GM23338 (cell line): ENCODE data around the gene NEO1. TPM values are rescaled to one million over a fixed set of nuclear protein-coding genes. Genes with fewer than 3 reads are reported as not detected.

Experiments
- ATAC-seq: fragments of 200-7000 bp; cut with Tn5 transposase; 3 replicates; pipeline ENCODE4 v1.9.1; 2020
- DNase-seq: peaks from one replicate; pipeline ENCODE4 v3.0.0-alpha.2; 2015; ENCODE audit warnings: low spot score
- H2AFZ ChIP-seq: fragments of 200-600 bp; sonication (generic); 2 replicates; pipeline ENCODE4 v1.8.0; 2016; ENCODE audit warnings: antibody characterized with exemption, mild to moderate bottlenecking, moderate library complexity
- H3F3A ChIP-seq: fragments of 200-600 bp; sonication (generic); replicated peaks from 2 replicates; pipeline ENCODE4 v1.8.0; 2017; ENCODE audit warnings: antibody characterized with exemption, mixed run types, low read depth
- H3K27ac ChIP-seq: fragments of 200-600 bp; sonication (generic); 2 replicates; pipeline ENCODE4 v1.6.1; 2016; ENCODE audit warnings: low read depth
- H3K27me3 ChIP-seq: fragments of 200-600 bp; sonication (generic); 2 replicates; pipeline ENCODE4 v1.8.0; 2016; ENCODE audit warnings: mild to moderate bottlenecking, mixed run types, moderate library complexity; ENCODE audit not compliant: insufficient read depth
- H3K36me3 ChIP-seq: fragments of 200-600 bp; sonication (generic); 2 replicates; pipeline ENCODE4 v1.8.0; 2016; ENCODE audit warnings: mild to moderate bottlenecking; ENCODE audit not compliant: insufficient read depth
- H3K4me1 ChIP-seq: fragments of 200-600 bp; sonication (generic); 2 replicates; pipeline ENCODE4 v1.8.0; 2016; ENCODE audit warnings: mild to moderate bottlenecking, moderate library complexity; ENCODE audit not compliant: insufficient read depth
- H3K4me2 ChIP-seq: fragments of 200-600 bp; sonication (generic); 2 replicates; pipeline ENCODE4 v1.7.1; 2017; ENCODE audit warnings: mixed run types
- H3K4me3 ChIP-seq: fragments of 200-600 bp; sonication (generic); 2 replicates; pipeline ENCODE4 v1.6.1; 2016; ENCODE audit warnings: mixed run types
- H3K79me2 ChIP-seq: fragments of 200-600 bp; sonication (generic); replicated peaks from 2 replicates; pipeline ENCODE4 v1.8.0; 2017; ENCODE audit warnings: mild to moderate bottlenecking; ENCODE audit not compliant: insufficient read depth
- H3K9me2 ChIP-seq: fragments of 200-600 bp; sonication (generic); 2 replicates; pipeline ENCODE4 v1.8.0; 2017; ENCODE audit not compliant: insufficient read depth
- H4K20me1 ChIP-seq: fragments of 200-600 bp; sonication (generic); replicated peaks from 2 replicates; pipeline ENCODE4 v1.8.0; 2017; ENCODE audit warnings: mild to moderate bottlenecking; ENCODE audit not compliant: insufficient read depth
- H3K27ac Mint-ChIP-seq: 2 replicates; pipeline ENCODE4 v1.8.0; 2020; ENCODE audit warnings: inconsistent platforms, mild to moderate bottlenecking, moderate library complexity, mixed read lengths
- H3K27me3 Mint-ChIP-seq: 3 replicates; pipeline ENCODE4 v1.8.0; 2022; ENCODE audit warnings: low read depth, mild to moderate bottlenecking, moderate library complexity, mixed read lengths, inconsistent platforms; ENCODE audit not compliant: insufficient read depth, poor library complexity
- H3K36me3 Mint-ChIP-seq: 3 replicates; pipeline ENCODE4 v1.8.0; 2021; ENCODE audit warnings: low read depth, mild to moderate bottlenecking, inconsistent platforms, moderate library complexity, mixed read lengths
- H3K4me1 Mint-ChIP-seq: 3 replicates; pipeline ENCODE4 v1.8.0; 2020; ENCODE audit warnings: mild to moderate bottlenecking, inconsistent platforms, mixed read lengths
- H3K4me3 Mint-ChIP-seq: 3 replicates; pipeline ENCODE4 v1.8.0; 2021; ENCODE audit warnings: moderate library complexity, mild to moderate bottlenecking, inconsistent platforms, mixed read lengths
- H3K9me3 Mint-ChIP-seq: 3 replicates; pipeline ENCODE4 v1.8.0; 2020; ENCODE audit warnings: moderate library complexity, mild to moderate bottlenecking, inconsistent platforms, mixed read lengths
- EZH2 ChIP-seq: fragments of 200-600 bp; sonication (generic); IDR thresholded peaks from one replicate; pipeline ENCODE4 v1.8.0; 2017; ENCODE audit warnings: antibody characterized with exemption, mild to moderate bottlenecking, low read depth; ENCODE audit not compliant: unreplicated experiment
- JUNB ChIP-seq: IDR thresholded peaks from one replicate; pipeline ENCODE4 v1.6.1; 2016; ENCODE audit warnings: antibody characterized with exemption; ENCODE audit not compliant: unreplicated experiment
- NANOG ChIP-seq: IDR thresholded peaks from 2 replicates; pipeline ENCODE4 v1.6.1; 2016; ENCODE audit warnings: antibody characterized with exemption, borderline replicate concordance
- POLR2AphosphoS5 ChIP-seq: IDR thresholded peaks from 2 replicates; pipeline ENCODE4 v1.6.1; 2016; ENCODE audit warnings: antibody characterized with exemption, low read depth
- STAT1 ChIP-seq: IDR thresholded peaks from one replicate; pipeline ENCODE4 v1.6.1; 2016; ENCODE audit warnings: antibody characterized with exemption; ENCODE audit not compliant: unreplicated experiment
- ZNF114 ChIP-seq: fragments of 250-450 bp; sonication (Bioruptor Pico); IDR thresholded peaks from 2 replicates; pipeline ENCODE4 v1.5.0; 2020; ENCODE audit warnings: mild to moderate bottlenecking, moderate library complexity
- polyA plus RNA-seq: library from polyadenylated mRNA; unstranded; fragments of >200 nt; fragmentation: Nextera tagmentation; extraction: Ambion mirVana; gene quantifications from 2 replicates; pipeline ENCODE4 v1.2.1, GENCODE V29; 2016
- total RNA-seq: library from RNA; depleted of rRNA; stranded (reverse); fragments of >200 nt; shearing (Covaris generic); gene quantifications from 2 replicates; pipeline ENCODE4 v1.2.3, GENCODE V29; 2014
- TF ChIP-seq, protein P1 (sequence below): fragments of 250-450 bp; sonication (Bioruptor Pico); IDR thresholded peaks from 2 replicates; pipeline ENCODE4 v1.5.0; 2020; ENCODE audit warnings: mild to moderate bottlenecking, moderate library complexity
- TF ChIP-seq, protein P2 (sequence below), 2 experiments: fragments of 200-600 bp in 1 of 2; sonication (generic) in 1 of 2; conservative IDR thresholded peaks; 2 replicates each; pipeline versions ENCODE4 v1.5.1 to v1.6.1; 2016 to 2017; ENCODE audit warnings: antibody characterized with exemption in 2 of 2, low read depth in 2 of 2, mild to moderate bottlenecking in 2 of 2, moderate library complexity in 1 of 2
- TF ChIP-seq, protein P3 (sequence below): IDR thresholded peaks from 2 replicates; pipeline ENCODE4 v1.6.1; 2016; ENCODE audit warnings: antibody characterized with exemption

The NEO1 gene
- total and polyA plus RNA-seq, 2 experiments from 2014 or later = 8.4 to 45.8 TPM

DNA sequence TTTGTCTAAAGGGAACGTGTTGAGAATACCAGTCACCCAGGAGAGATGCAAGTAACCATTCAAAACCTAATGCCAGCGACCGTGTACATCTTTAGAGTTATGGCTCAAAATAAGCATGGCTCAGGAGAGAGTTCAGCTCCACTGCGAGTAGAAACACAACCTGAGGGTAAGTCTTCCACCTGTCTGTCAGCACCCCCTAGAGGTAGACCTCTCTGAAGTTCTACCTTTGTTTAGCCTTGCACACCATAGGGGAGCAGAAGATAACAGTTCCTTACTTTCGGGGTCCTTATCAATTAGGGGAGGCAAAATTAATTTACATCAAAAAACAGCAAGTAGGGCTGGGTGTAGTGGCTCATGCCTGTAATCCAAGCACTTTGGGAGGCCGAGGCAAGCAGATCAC, 192.1 kb downstream of the NEO1 start:
- no peak overlapping the region for H2AFZ ChIP-seq
- Mint-ChIP-seq H3K27ac (no peak overlapping the region), H3K27me3 (peaks cover 3% of the 10 kb centered on the region)

DNA sequence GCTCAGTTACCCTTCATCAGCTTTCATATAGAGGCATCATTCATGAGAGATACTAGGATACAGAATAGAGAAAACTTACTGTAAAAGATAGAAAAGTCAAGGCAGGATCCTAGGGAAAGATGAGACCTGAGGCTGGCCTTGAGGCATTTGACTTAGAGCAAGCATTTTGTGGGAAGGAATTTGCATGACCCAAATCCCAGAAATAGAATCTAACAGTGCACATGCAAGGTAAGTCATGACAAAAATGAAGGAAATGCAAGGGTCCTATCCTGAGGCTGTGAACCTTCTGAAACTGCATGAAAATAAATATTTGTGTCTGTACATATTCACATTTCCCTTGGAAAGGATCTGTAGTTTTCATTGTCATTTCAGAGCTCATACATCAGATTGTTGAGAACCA, 194.2 kb downstream of the NEO1 start:
- no peaks in the 10 kb centered on the region; the same call in 1 of the 2 replicates for H4K20me1 ChIP-seq
- H3K9me2 ChIP-seq = no peaks in the 10 kb centered on the region
- no peaks in the 10 kb centered on the region for H3F3A ChIP-seq
- no peak overlapping the region for H3K4me3 Mint-ChIP-seq
- H3K79me2 ChIP-seq = no peaks in the 10 kb centered on the region
- no peaks in the 10 kb centered on the region for H3K27me3 Mint-ChIP-seq
- H3K27me3 ChIP-seq = no peaks in the 10 kb centered on the region
- no peak overlapping the region for H3K27ac ChIP-seq
- H3K36me3 ChIP-seq = no peaks in the 10 kb centered on the region
- H3K4me3 ChIP-seq = no peak overlapping the region
- no peak overlapping the region for H2AFZ ChIP-seq
- DNase-seq (no peak), ATAC-seq (no peak)
- peaks cover 3% of the 10 kb centered on the region; the same call in 1 of the 3 replicates for H3K36me3 Mint-ChIP-seq
- H3K4me1 Mint-ChIP-seq = no peaks in the 10 kb centered on the region
- H3K4me1 ChIP-seq = no peaks in the 10 kb centered on the region
- H3K4me2 ChIP-seq = no peak overlapping the region
- no peaks in the 10 kb centered on the region for H3K9me3 Mint-ChIP-seq
- H3K27ac Mint-ChIP-seq = no peak overlapping the region
- TF ChIP-seq NANOG = no peak
- no peak for TF ChIP-seq STAT1
- TF ChIP-seq, protein P1, sequence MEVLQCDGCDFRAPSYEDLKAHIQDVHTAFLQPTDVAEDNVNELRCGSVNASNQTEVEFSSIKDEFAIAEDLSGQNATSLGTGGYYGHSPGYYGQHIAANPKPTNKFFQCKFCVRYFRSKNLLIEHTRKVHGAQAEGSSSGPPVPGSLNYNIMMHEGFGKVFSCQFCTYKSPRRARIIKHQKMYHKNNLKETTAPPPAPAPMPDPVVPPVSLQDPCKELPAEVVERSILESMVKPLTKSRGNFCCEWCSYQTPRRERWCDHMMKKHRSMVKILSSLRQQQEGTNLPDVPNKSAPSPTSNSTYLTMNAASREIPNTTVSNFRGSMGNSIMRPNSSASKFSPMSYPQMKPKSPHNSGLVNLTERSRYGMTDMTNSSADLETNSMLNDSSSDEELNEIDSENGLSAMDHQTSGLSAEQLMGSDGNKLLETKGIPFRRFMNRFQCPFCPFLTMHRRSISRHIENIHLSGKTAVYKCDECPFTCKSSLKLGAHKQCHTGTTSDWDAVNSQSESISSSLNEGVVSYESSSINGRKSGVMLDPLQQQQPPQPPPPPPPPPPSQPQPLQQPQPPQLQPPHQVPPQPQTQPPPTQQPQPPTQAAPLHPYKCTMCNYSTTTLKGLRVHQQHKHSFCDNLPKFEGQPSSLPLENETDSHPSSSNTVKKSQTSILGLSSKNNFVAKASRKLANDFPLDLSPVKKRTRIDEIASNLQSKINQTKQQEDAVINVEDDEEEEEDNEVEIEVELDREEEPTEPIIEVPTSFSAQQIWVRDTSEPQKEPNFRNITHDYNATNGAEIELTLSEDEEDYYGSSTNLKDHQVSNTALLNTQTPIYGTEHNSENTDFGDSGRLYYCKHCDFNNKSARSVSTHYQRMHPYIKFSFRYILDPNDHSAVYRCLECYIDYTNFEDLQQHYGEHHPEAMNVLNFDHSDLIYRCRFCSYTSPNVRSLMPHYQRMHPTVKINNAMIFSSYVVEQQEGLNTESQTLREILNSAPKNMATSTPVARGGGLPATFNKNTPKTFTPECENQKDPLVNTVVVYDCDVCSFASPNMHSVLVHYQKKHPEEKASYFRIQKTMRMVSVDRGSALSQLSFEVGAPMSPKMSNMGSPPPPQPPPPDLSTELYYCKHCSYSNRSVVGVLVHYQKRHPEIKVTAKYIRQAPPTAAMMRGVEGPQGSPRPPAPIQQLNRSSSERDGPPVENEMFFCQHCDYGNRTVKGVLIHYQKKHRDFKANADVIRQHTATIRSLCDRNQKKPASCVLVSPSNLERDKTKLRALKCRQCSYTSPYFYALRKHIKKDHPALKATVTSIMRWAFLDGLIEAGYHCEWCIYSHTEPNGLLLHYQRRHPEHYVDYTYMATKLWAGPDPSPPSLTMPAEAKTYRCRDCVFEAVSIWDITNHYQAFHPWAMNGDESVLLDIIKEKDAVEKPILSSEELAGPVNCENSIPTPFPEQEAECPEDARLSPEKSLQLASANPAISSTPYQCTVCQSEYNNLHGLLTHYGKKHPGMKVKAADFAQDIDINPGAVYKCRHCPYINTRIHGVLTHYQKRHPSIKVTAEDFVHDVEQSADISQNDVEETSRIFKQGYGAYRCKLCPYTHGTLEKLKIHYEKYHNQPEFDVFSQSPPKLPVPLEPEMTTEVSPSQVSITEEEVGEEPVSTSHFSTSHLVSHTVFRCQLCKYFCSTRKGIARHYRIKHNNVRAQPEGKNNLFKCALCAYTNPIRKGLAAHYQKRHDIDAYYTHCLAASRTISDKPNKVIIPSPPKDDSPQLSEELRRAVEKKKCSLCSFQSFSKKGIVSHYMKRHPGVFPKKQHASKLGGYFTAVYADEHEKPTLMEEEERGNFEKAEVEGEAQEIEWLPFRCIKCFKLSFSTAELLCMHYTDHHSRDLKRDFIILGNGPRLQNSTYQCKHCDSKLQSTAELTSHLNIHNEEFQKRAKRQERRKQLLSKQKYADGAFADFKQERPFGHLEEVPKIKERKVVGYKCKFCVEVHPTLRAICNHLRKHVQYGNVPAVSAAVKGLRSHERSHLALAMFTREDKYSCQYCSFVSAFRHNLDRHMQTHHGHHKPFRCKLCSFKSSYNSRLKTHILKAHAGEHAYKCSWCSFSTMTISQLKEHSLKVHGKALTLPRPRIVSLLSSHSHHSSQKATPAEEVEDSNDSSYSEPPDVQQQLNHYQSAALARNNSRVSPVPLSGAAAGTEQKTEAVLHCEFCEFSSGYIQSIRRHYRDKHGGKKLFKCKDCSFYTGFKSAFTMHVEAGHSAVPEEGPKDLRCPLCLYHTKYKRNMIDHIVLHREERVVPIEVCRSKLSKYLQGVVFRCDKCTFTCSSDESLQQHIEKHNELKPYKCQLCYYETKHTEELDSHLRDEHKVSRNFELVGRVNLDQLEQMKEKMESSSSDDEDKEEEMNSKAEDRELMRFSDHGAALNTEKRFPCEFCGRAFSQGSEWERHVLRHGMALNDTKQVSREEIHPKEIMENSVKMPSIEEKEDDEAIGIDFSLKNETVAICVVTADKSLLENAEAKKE = no peak
- no peak for TF ChIP-seq ZNF114 (CRISPR knock-in tag)
- no peak for TF ChIP-seq JUNB
- no peak for TF ChIP-seq EZH2
- TF ChIP-seq POLR2AphosphoS5 = no peak
- TF ChIP-seq, protein P2, sequence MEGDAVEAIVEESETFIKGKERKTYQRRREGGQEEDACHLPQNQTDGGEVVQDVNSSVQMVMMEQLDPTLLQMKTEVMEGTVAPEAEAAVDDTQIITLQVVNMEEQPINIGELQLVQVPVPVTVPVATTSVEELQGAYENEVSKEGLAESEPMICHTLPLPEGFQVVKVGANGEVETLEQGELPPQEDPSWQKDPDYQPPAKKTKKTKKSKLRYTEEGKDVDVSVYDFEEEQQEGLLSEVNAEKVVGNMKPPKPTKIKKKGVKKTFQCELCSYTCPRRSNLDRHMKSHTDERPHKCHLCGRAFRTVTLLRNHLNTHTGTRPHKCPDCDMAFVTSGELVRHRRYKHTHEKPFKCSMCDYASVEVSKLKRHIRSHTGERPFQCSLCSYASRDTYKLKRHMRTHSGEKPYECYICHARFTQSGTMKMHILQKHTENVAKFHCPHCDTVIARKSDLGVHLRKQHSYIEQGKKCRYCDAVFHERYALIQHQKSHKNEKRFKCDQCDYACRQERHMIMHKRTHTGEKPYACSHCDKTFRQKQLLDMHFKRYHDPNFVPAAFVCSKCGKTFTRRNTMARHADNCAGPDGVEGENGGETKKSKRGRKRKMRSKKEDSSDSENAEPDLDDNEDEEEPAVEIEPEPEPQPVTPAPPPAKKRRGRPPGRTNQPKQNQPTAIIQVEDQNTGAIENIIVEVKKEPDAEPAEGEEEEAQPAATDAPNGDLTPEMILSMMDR (conservative IDR thresholded peaks at IDR 0.05; ENCODE audit: low read depth in 2 of 2) = no peak

More for the DNA sequence above, 192.1 kb downstream of the NEO1 start:
- H3K27me3 ChIP-seq = no peaks in the 10 kb centered on the region
- no peaks in the 10 kb centered on the region for H3K4me1 ChIP-seq
- no peaks in the 10 kb centered on the region for H3K36me3 ChIP-seq
- H3K4me1 Mint-ChIP-seq = no peaks in the 10 kb centered on the region
- no peaks in the 10 kb centered on the region for H3K9me2 ChIP-seq
- no peaks in the 10 kb centered on the region for H3K9me3 Mint-ChIP-seq
- H3K27ac ChIP-seq = no peak overlapping the region
- H3F3A ChIP-seq = no peaks in the 10 kb centered on the region
- peaks cover 3% of the 10 kb centered on the region; the same call in 1 of the 3 replicates for H3K36me3 Mint-ChIP-seq
- H4K20me1 ChIP-seq = no peaks in the 10 kb centered on the region; the same call in 1 of the 2 replicates
- H3K79me2 ChIP-seq = no peaks in the 10 kb centered on the region
- TF ChIP-seq, protein P2 (conservative IDR thresholded peaks at IDR 0.05; ENCODE audit: low read depth in 2 of 2) = peak; percentile 68 to 82
- TF ChIP-seq, protein P3, sequence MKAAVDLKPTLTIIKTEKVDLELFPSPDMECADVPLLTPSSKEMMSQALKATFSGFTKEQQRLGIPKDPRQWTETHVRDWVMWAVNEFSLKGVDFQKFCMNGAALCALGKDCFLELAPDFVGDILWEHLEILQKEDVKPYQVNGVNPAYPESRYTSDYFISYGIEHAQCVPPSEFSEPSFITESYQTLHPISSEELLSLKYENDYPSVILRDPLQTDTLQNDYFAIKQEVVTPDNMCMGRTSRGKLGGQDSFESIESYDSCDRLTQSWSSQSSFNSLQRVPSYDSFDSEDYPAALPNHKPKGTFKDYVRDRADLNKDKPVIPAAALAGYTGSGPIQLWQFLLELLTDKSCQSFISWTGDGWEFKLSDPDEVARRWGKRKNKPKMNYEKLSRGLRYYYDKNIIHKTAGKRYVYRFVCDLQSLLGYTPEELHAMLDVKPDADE = no peak
- no peak overlapping the region for H3K4me2 ChIP-seq
- H3K4me3 ChIP-seq = no peak overlapping the region
- peak; percentile 76 for DNase-seq
- peak; percentile 95 for ATAC-seq
- no peak overlapping the region for H3K4me3 Mint-ChIP-seq
